Stimulated activated CD4-positive, alpha-beta T cell treated with anti-CD3 and anti-CD28 coated beads, Interleukin-12 subunit alpha, Interleukin-12 subunit beta, amount 100 ng/mL, for 4 hours (primary cell): ENCODE results near the gene ACADS.
"Not testable (repeated sequence)": the region's sequence is repeated elsewhere in the genome, so short reads cannot be mapped to it uniquely, and the experiment has no call there.

Experiments
- DNase-seq: peaks from one replicate; pipeline ENCODE4 v3.0.0-alpha.2; 2020

ACADS gene

GRCh38 chr12:120732198-120732597 is 6.6 kb downstream of the ACADS start:
- not testable (repeated sequence) for DNase-seq

- DNase-seq, result no peak
Measured at GRCh38 chr12:120733574-120733973, 7.9 kb downstream of the ACADS start.

GRCh38 chr12:120734210-120734609 is 8.6 kb downstream of the ACADS start:
- no peak for DNase-seq

GRCh38 chr12:120735181-120735580 is 9.6 kb downstream of the ACADS start:
- no peak for DNase-seq

- DNase-seq, result no peak
Measured at GRCh38 chr12:120736404-120737331, 11.0 kb downstream of the ACADS start.

GRCh38 chr12:120737557-120738251 is 12.1 kb downstream of the ACADS start:
- no peak for DNase-seq

GRCh38 chr12:120738252-120739030 is 12.8 kb downstream of the ACADS start:
- DNase-seq, result no peak

- no peak for DNase-seq
Measured at GRCh38 chr12:120739031-120739762, 13.6 kb downstream of the ACADS start.

GRCh38 chr12:120739821-120740613 is 14.4 kb downstream of the ACADS start:
- DNase-seq, result no peak

- DNase-seq, result no peak
Measured at GRCh38 chr12:120740871-120741270, 15.2 kb downstream of the ACADS start.

GRCh38 chr12:120741476-120742421 is 16.1 kb downstream of the ACADS start:
- DNase-seq, result no peak

GRCh38 chr12:120744922-120745493 is 19.4 kb downstream of the ACADS start:
- DNase-seq, result no peak

- DNase-seq, result no peak
Measured at GRCh38 chr12:120748242-120748641, 22.6 kb downstream of the ACADS start.

- DNase-seq, result no peak
Measured at GRCh38 chr12:120749256-120749655, 23.6 kb downstream of the ACADS start.

GRCh38 chr12:120750806-120751205 is 25.2 kb downstream of the ACADS start:
- DNase-seq, result no peak

GRCh38 chr12:120751389-120751788 is 25.8 kb downstream of the ACADS start:
- DNase-seq, result no peak

- DNase-seq, result no peak
Measured at GRCh38 chr12:120754792-120755191, 29.2 kb downstream of the ACADS start.

- no peak for DNase-seq
Measured at GRCh38 chr12:120755269-120755668, 29.6 kb downstream of the ACADS start.

GRCh38 chr12:120757226-120757742 is 31.7 kb downstream of the ACADS start:
- DNase-seq, result no peak

GRCh38 chr12:120757949-120758348 is 32.3 kb downstream of the ACADS start:
- no peak for DNase-seq
